IMR-90 (cell line): Measurements from ENCODE around the gene AOPEP.

ENCODE experiments used
- MAFK ChIP-seq: IDR thresholded peaks from 2 replicates; pipeline ENCODE4 v1.6.1; 2012; ENCODE audit warnings: low read depth, low read length, improper control_type of control experiment
- POLR2A ChIP-seq: IDR thresholded peaks from 2 replicates; pipeline ENCODE4 v1.6.1; 2012; ENCODE audit warnings: mild to moderate bottlenecking, low read depth, low read length
- RAD21 ChIP-seq: IDR thresholded peaks from 2 replicates; pipeline ENCODE4 v1.6.1; 2012; ENCODE audit warnings: low read length, improper control_type of control experiment
- TF ChIP-seq, protein P1 (sequence below): conservative IDR thresholded peaks from 2 replicates; pipeline ENCODE4 v1.5.1; 2012; ENCODE audit warnings: mild to moderate bottlenecking, low read depth, low read length, improper control_type of control experiment

DNA sequence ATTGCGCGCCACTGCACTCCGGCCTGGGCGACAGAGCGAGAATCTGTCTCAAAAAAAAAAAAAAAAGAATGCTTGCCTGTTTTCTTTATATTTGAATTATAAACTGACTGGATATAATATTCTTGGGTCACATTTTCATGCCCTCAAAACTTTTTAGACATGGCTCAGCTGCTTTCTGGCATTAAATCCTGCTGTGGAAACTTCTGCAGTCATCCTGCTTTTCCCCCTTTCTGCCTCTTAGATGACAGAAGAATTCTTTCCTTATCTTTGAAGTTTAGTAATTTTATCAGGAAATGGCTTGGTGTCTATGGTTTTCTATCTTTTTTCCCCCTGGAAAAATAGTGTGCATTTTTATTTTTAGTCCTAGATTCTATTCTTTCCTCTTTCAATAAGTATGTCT is 234.5 kb downstream of the AOPEP start:
- no peak for TF ChIP-seq POLR2A
- TF ChIP-seq, protein P1, sequence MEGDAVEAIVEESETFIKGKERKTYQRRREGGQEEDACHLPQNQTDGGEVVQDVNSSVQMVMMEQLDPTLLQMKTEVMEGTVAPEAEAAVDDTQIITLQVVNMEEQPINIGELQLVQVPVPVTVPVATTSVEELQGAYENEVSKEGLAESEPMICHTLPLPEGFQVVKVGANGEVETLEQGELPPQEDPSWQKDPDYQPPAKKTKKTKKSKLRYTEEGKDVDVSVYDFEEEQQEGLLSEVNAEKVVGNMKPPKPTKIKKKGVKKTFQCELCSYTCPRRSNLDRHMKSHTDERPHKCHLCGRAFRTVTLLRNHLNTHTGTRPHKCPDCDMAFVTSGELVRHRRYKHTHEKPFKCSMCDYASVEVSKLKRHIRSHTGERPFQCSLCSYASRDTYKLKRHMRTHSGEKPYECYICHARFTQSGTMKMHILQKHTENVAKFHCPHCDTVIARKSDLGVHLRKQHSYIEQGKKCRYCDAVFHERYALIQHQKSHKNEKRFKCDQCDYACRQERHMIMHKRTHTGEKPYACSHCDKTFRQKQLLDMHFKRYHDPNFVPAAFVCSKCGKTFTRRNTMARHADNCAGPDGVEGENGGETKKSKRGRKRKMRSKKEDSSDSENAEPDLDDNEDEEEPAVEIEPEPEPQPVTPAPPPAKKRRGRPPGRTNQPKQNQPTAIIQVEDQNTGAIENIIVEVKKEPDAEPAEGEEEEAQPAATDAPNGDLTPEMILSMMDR, result no peak
- no peak for TF ChIP-seq RAD21
- no peak for TF ChIP-seq MAFK
